ENCODE data around the gene PLCB4. TPM values are rescaled to one million over a fixed set of nuclear protein-coding genes. Genes with fewer than 3 reads are reported as not detected.
A peak's percentile ranks its signal among the peaks of the same experiment; 100 is the strongest.

PLCB4 gene
- total RNA-seq, 1 experiment from 2014 or later, result 12.6 TPM

DNA sequence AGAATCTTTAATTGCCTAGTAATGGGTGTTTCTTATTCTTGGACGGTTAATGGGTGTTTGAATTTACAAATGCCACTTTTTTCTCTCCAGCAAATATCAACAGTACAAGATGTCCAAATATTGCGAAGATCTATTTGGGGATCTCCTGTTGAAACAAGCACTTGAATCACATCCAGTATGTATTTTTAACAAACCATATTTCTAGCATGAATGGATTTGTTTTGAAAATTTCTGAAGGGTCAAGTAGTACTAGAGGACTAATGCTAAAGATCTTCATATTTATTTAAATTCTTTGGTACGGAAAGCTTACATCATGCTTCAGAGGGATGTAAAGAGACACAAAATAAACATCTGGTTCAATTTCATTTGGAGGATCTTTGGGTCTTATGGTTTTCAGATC is 321.6 kb downstream of the PLCB4 start:
- Mint-ChIP-seq H3K36me3 (peaks cover 16% of the 10 kb centered on the region), H3K9me3 (peaks cover 5% of the 10 kb centered on the region), H3K4me3 (no peak overlapping the region), H3K27ac (no peak overlapping the region), H3K27me3 (ENCODE audit: low read depth) (no peaks in the 10 kb centered on the region; the same call in 1 of the 2 replicates), H3K4me1 (peaks cover 18% of the 10 kb centered on the region)
- TF ChIP-seq RELA (CRISPR knock-in tag; IDR thresholded peaks at IDR 0.05; ENCODE audit: borderline replicate concordance), result no peak
- TF ChIP-seq NR3C1 (CRISPR knock-in tag; conservative IDR thresholded peaks at IDR 0.05; ENCODE audit: low read depth), result no peak
- no peak for TF ChIP-seq ZNF416 (CRISPR knock-in tag; IDR thresholded peaks at IDR 0.05)
- TF ChIP-seq, protein P1, sequence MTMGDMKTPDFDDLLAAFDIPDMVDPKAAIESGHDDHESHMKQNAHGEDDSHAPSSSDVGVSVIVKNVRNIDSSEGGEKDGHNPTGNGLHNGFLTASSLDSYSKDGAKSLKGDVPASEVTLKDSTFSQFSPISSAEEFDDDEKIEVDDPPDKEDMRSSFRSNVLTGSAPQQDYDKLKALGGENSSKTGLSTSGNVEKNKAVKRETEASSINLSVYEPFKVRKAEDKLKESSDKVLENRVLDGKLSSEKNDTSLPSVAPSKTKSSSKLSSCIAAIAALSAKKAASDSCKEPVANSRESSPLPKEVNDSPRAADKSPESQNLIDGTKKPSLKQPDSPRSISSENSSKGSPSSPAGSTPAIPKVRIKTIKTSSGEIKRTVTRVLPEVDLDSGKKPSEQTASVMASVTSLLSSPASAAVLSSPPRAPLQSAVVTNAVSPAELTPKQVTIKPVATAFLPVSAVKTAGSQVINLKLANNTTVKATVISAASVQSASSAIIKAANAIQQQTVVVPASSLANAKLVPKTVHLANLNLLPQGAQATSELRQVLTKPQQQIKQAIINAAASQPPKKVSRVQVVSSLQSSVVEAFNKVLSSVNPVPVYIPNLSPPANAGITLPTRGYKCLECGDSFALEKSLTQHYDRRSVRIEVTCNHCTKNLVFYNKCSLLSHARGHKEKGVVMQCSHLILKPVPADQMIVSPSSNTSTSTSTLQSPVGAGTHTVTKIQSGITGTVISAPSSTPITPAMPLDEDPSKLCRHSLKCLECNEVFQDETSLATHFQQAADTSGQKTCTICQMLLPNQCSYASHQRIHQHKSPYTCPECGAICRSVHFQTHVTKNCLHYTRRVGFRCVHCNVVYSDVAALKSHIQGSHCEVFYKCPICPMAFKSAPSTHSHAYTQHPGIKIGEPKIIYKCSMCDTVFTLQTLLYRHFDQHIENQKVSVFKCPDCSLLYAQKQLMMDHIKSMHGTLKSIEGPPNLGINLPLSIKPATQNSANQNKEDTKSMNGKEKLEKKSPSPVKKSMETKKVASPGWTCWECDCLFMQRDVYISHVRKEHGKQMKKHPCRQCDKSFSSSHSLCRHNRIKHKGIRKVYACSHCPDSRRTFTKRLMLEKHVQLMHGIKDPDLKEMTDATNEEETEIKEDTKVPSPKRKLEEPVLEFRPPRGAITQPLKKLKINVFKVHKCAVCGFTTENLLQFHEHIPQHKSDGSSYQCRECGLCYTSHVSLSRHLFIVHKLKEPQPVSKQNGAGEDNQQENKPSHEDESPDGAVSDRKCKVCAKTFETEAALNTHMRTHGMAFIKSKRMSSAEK (CRISPR knock-in tag; IDR thresholded peaks at IDR 0.05; ENCODE audit: borderline replicate concordance), result no peak
- TF ChIP-seq KAT7 (CRISPR knock-in tag; IDR thresholded peaks at IDR 0.05; ENCODE audit: borderline replicate concordance), result no peak
- TF ChIP-seq, protein P2, sequence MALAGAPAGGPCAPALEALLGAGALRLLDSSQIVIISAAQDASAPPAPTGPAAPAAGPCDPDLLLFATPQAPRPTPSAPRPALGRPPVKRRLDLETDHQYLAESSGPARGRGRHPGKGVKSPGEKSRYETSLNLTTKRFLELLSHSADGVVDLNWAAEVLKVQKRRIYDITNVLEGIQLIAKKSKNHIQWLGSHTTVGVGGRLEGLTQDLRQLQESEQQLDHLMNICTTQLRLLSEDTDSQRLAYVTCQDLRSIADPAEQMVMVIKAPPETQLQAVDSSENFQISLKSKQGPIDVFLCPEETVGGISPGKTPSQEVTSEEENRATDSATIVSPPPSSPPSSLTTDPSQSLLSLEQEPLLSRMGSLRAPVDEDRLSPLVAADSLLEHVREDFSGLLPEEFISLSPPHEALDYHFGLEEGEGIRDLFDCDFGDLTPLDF (CRISPR knock-in tag; IDR thresholded peaks at IDR 0.05), result no peak
- TF ChIP-seq NR1H2 (CRISPR knock-in tag; IDR thresholded peaks at IDR 0.05), result no peak
- TF ChIP-seq IRF2 (CRISPR knock-in tag; IDR thresholded peaks at IDR 0.05; ENCODE audit: borderline replicate concordance, low read depth), result no peak
- no peak for TF ChIP-seq TEAD4 (CRISPR knock-in tag; IDR thresholded peaks at IDR 0.05)
- TF ChIP-seq ZNF138 (CRISPR knock-in tag; conservative IDR thresholded peaks at IDR 0.05), result no peak
- TF ChIP-seq, protein P3, sequence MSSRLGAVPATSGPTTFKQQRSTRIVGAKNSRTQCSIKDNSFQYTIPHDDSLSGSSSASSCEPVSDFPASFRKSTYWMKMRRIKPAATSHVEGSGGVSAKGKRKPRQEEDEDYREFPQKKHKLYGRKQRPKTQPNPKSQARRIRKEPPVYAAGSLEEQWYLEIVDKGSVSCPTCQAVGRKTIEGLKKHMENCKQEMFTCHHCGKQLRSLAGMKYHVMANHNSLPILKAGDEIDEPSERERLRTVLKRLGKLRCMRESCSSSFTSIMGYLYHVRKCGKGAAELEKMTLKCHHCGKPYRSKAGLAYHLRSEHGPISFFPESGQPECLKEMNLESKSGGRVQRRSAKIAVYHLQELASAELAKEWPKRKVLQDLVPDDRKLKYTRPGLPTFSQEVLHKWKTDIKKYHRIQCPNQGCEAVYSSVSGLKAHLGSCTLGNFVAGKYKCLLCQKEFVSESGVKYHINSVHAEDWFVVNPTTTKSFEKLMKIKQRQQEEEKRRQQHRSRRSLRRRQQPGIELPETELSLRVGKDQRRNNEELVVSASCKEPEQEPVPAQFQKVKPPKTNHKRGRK (CRISPR knock-in tag; IDR thresholded peaks at IDR 0.05; ENCODE audit: borderline replicate concordance), result no peak
- ATAC-seq (no peak), DNase-seq (ENCODE audit: low spot score) (no peak)
- POLR2A ChIA-PET, result no interaction called here
- CTCF ChIA-PET, result interaction anchor here (1.4 kb wide), 1 partner anchor 630 kb away, joined by 5 read pairs; no protein-coding TSS in a partner anchor

DNA sequence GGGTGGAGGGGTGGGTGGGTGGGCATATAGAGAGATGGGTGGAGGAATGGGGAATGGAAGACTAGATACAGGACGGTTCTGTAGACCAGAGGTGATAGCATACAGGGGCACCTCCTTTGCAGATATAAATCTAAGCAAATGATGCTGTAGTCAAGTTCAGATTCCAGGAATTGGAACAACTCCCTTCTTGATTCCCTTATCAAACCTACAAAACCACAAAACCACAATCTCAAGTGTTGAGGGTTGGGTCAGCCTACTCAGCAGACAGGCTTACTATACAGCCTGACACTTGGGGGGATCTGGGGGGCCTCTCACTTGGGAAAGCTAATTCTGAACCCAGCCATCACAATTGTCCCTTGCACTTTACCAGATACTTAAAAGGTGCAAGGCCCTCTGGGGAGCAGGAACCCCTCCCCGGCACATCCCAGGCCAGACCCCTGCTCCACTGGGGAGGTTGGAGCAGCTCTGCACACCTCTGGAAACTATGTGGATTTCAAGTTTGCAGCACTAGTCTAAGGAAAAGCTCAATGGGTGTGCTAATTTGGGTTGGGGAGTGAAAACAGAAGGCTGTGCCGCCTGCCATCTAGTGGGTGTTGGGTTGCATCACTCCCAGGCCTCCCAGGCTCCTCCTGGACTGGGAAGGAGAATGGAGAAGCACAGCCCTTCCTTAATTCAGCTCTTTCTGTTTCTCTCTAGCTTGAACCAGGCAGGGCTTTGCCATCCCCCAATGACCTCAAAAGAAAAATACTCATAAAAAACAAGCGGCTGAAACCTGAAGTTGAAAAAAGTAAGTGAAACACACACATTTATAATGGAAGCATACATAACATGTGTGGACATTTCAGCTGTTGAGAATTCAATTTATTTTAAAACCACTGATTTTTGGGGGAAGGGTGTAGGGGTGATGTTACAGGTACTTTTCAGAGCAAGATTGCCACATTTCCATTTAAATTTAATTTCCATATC is 324.3 kb downstream of the PLCB4 start:
- H3K9me3 Mint-ChIP-seq, result no peaks in the 10 kb centered on the region
- TF ChIP-seq GABPB1 (CRISPR knock-in tag; IDR thresholded peaks at IDR 0.05) (peak; percentile 31; the same call in 1 of the 2 replicates), SMAD3 (CRISPR knock-in tag; IDR thresholded peaks at IDR 0.05; ENCODE audit: borderline replicate concordance) (no peak), FOXJ3 (CRISPR knock-in tag; IDR thresholded peaks at IDR 0.05; ENCODE audit: borderline replicate concordance) (no peak)
- H3K27ac Mint-ChIP-seq, result no peak overlapping the region
- DNase-seq (ENCODE audit: low spot score), result peak; percentile 79
- ChIA-PET POLR2A (no interaction called here), CTCF (interaction anchor here (0.6 to 1.7 kb wide), 58 partner anchors 8 to 916 kb away, joined by 3 to 39 read pairs (median 4); no protein-coding TSS in a partner anchor)
- H3K4me3 Mint-ChIP-seq, result no peak overlapping the region
- H3K27me3 Mint-ChIP-seq (ENCODE audit: low read depth), result no peaks in the 10 kb centered on the region; the same call in 1 of the 2 replicates
- H3K4me1 Mint-ChIP-seq, result peaks cover 18% of the 10 kb centered on the region
- peak; percentile 99 for ATAC-seq
- H3K36me3 Mint-ChIP-seq, result 0 out of 2 replicates have a peak, but pooled peaks cover 2% of the 10 kb centered on the region

Measured in WTC11 (cell line).